Renal cortical epithelial cell (primary cell): ENCODE measurements around the gene JAM3. TPM values are rescaled to one million over a fixed set of nuclear protein-coding genes. Genes with fewer than 3 reads are reported as not detected.

Source experiments
- DNase-seq: peaks from one replicate; pipeline ENCODE4 v3.0.0-alpha.2; 2011; ENCODE audit warnings: low read depth
- total RNA-seq: library from RNA; depleted of rRNA; stranded (reverse); fragments of >200 nt; gene quantifications from 2 replicates; pipeline ENCODE4 v1.2.3, GENCODE V29; 2014

Gene JAM3
- total RNA-seq, 1 donor from 2014 or later: 23.3 TPM

DNA sequence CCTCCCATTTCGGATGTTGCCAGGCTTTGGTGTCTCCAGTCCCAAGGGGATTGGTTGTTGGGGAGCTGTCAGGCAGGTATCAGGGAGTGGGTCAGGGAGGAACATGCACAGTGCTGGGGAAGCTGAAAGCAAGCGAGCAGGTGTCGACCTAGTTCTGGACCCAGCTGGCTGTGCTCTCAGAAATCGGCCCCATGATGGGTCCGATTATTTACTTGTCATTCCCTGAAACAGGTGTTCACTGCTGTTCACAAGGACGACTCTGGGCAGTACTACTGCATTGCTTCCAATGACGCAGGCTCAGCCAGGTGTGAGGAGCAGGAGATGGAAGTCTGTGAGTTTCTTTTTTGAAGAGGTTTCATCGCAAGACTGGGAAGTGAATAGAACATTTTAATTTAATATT, 76.8 kb downstream of the JAM3 start:
- DNase-seq: no peak

DNA sequence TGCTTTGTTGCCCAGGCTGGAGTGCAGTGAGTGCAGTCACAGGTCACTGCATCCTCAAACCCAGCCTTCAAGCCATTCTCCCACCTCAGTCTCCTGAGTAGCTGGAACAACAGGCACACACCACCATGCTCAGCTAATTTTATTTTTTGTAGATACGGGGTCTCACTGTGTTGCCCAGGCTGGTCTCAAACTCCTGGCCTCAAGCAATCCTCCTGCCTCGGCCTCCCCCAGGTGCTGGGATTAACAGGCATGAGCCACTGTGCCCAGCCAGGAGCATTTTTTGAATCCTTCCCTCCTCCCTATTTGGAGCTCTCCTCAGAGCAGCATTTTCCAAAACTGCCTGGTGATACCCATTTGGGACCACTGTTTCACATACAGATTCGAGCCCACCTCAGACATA, 77.7 kb downstream of the JAM3 start:
- no peak for DNase-seq

DNA sequence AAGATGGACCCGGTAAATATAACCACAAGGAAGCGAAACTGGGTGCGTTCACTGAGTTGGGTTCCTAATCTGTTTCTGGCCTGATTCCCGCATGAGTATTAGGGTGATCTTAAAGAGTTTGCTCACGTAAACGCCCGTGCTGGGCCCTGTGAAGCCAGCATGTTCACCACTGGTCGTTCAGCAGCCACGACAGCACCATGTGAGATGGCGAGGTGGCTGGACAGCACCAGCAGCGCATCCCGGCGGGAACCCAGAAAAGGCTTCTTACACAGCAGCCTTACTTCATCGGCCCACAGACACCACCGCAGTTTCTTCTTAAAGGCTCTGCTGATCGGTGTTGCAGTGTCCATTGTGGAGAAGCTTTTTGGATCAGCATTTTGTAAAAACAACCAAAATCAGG, 80.5 kb downstream of the JAM3 start:
- DNase-seq: no peak

DNA sequence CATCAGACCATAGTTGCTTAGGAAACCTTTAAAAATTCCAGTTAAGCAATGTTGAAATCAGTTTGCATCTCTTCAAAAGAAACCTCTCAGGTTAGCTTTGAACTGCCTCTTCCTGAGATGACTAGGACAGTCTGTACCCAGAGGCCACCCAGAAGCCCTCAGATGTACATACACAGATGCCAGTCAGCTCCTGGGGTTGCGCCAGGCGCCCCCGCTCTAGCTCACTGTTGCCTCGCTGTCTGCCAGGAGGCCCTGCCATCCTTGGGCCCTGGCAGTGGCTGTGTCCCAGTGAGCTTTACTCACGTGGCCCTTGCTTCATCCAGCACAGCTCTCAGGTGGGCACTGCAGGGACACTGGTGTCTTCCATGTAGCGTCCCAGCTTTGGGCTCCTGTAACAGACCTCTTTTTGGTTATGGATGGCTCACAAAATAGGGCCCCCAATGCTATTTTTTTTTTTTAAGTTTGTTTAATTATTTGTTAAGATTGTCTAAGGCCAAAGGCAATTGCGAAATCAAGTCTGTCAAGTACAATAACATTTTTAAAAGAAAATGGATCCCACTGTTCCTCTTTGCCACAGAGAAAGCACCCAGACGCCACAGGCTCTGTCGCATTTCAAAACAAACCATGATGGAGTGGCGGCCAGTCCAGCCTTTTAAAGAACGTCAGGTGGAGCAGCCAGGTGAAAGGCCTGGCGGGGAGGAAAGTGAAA, 81.5 kb downstream of the JAM3 start:
- DNase-seq: peak; percentile 15

DNA sequence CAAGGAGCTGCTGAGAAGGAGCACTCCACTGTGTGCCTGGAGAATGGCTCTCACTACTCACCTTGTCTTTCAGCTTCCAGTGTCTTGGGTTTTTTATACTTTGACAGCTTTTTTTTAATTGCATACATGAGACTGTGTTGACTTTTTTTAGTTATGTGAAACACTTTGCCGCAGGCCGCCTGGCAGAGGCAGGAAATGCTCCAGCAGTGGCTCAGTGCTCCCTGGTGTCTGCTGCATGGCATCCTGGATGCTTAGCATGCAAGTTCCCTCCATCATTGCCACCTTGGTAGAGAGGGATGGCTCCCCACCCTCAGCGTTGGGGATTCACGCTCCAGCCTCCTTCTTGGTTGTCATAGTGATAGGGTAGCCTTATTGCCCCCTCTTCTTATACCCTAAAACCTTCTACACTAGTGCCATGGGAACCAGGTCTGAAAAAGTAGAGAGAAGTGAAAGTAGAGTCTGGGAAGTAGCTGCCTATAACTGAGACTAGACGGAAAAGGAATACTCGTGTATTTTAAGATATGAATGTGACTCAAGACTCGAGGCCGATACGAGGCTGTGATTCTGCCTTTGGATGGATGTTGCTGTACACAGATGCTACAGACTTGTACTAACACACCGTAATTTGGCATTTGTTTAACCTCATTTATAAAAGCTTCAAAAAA, 82.3 kb downstream of the JAM3 start:
- DNase-seq: no peak

DNA sequence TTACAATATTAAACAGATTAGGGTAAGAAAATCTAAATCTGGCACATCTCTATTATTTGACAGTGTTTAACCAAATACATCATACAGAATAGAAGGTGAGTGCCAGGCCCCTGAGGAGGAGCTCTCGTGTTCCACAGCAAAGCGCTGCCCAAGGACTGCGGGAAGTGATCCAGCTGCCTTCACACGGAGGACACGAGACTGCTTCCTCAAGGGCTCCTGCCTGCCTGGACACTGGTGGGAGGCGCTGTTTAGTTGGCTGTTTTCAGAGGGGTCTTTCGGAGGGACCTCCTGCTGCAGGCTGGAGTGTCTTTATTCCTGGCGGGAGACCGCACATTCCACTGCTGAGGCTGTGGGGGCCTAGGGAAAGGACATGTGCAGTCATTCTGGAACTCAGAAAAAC, 83.8 kb downstream of the JAM3 start:
- DNase-seq: no peak

DNA sequence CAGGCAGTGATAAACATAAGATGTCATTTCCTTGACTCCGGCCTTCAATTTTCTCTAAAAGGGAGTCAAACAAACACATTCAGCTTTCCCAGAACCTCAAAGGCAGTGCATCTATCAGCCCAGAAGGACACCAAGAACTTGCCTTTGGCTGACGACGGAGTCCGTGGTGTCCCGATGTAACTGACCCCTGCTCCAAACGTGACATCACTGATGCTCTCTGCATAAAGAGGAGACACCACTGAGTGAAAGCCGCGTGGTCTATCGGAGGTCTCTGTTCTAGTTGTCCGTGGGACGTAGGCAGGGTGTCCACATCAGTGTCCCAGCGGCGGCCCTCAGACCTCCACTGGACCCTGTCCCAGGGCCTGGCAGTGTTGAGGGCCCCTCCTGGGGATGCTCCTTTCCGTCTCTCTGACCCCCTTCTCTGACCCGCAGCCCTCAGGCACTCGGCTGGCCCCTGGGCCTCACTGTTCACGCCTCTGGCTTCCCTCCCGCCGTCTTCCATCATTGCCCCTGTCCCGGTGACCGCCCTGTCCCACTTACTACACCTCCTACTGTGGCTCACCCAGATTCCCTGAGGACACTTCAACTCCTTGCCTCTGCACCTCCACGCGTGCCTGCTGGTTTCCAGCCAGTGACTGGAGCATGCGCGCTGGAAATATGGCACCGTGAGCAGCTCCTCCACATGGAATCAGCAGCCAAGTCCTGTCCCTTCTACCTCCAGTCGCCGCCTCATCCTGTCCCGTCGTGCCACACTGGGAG, 84.5 kb downstream of the JAM3 start:
- no peak for DNase-seq

DNA sequence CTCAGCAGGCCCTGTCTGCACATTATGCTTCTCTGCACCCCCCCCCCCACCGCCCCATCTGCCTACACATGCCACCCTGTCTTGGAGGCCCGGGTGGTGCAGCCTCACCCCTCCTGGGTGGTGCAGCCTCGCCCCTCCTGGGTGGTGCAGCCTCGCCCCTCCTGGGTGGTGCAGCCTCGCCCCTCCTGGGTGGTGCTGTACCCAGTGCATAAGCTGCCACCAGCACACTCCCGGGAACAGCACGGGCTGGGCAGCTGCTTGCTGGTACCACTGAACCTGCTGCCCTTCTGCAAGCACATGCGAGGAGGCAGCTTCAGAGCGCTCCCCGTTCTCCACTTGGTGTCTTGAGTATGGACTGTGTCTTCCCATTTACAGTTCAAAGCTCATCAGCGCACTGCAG, 85.6 kb downstream of the JAM3 start:
- DNase-seq: no peak

DNA sequence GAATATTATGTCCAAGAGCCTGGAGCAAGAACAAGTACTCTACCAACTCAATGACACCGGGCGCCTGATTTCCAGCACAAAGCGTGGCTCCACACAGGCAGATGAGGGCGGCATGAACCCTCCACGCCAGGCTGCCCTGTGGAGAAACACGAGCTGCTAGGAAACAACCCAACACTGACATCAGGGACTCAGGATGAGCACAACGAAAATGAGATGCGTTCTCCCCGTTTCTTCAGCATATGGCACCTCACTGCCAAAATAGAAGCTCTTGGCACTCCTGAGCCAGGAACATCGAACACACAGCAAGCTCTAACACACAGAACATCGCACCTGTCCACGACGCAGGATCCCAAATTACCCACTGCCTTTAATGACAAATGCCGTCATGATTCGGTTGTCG, 86.6 kb downstream of the JAM3 start:
- no peak for DNase-seq

DNA sequence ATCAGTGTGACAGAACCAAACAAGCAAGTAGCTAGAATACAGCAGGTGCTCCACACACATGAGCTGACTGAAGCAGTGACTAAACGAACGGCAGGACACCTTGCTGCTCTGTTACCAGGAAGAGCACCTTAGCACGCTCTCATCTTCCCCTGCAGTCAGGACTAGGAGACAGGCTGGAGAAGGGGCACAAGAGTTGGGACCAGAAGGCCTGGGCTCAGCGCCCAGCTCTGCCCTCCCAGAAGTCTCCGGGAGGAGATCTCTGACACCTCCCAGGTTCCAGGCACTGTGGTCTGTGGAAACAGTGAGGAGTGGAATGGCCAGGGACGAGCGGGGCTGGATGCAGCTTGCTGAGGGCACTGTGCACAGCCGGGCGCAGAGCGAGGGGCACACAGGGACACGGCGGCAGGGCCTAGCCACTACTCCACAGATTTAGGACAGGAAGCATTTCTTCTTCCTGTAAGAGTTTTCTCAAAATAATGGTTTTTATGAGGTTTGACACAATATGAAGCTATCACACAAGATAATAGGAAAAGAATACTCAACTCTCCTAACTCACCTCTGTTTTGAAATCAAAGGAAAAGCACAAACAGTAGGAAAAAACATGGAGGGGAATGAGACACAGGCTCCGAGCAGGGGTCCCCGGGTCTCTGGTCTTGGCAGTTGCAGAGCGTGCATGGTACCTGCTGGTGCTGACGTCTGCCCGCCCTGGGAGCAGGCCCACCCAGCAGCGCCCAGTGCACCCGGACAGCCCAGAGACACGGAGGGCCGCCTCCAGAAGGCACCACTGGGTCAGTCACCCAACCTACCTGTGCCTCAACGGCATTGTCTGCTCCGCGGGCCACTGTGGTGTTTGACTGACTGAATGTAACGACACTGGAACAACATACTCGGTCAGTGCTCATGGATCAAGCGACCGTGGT, 87.3 kb downstream of the JAM3 start:
- DNase-seq: no peak

DNA sequence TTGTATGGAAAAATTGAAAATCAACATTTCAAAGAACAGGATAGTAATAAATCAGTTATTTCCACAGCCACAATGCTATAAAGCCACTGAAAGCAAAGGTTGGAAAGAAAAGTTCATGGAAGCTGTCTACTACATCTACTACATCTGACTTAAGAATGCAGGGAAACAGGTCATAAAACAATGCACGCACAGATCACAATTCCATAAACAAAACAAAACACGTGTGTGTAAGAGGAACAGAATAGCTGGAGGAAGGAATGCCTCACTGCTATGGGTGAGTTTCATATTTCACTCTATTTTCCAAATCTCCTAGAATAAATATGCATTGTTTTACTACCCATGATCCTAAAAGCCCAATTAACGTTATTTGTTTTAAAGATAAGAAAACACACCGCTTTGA, 88.6 kb downstream of the JAM3 start:
- no peak for DNase-seq

DNA sequence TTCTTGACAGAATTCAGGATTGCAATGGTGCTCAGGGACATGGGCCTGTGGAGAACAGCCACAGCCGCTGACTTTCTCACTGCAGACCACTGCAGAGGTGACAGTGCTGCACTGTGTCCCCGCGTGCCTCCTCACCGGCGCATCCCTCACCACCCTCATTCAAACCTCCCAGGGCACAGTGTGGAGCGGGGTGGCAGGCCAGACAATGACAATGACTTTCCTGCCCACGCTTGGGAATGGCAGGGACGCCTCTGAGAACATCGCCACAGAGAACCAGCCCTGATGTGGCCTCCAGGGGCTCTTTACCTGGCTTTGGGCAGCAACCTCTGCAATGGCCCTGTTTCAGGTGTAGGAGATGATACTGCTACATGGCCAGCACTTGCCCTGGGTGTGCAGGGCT, 89.2 kb downstream of the JAM3 start:
- DNase-seq: no peak

DNA sequence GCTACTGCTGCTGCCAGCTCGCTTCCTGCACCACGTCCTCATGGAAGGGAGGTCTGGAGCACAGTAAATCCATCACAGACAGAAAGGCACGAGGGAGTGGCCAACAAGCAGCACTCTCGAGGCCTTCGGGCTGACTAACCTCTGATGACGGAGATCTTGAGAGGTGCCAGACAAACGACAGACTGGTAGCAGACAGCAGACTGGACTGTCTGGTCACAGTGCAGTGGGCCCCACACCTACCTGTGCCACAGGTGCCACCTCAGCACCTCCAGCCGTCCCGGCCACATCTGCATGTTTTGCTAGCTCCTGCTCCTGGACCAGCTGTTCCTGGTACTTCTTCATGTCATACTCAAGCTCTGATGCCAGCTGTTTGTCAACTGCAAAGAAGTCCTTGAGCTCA, 90.8 kb downstream of the JAM3 start:
- DNase-seq: no peak

DNA sequence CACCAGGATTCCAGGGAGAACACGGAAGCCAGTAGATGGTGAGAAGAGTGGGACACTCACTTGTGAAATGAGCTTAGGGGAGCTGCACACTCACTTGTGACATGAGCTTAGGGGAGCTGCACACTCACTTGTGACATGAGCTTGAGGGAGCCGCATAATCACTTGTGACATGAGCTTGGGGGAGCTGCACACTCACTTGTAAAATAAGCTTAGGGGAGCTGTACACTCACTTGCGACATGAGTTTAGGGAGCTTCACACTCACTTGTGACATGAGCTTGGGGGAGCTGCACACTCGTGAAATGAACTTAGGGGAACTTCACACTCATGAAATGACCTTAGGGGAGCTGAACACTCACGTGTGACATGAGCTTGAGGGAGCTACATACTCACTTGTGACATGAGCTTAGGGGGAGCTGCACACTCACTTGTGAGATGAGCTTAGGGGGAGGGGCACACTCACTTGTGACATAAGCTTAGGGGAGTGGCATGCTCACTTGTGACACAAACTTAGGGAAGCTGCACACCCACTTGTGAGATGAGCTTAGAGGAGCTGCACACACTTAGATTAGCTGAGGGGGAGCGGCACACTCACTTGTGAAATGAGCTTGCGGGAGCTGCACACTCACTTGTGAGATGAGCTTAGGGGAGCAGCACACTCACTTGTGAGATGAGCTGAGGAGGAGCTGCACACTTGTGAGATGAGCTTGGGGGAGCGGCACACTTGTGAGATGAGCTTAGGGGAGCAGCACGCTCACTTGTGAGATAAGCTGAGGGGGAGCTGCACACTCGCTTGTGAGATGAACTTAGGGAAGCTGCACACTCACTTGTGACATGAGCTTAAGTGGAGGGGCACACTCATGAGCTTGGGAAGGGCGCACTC, 95.9 kb downstream of the JAM3 start:
- DNase-seq: no peak

DNA sequence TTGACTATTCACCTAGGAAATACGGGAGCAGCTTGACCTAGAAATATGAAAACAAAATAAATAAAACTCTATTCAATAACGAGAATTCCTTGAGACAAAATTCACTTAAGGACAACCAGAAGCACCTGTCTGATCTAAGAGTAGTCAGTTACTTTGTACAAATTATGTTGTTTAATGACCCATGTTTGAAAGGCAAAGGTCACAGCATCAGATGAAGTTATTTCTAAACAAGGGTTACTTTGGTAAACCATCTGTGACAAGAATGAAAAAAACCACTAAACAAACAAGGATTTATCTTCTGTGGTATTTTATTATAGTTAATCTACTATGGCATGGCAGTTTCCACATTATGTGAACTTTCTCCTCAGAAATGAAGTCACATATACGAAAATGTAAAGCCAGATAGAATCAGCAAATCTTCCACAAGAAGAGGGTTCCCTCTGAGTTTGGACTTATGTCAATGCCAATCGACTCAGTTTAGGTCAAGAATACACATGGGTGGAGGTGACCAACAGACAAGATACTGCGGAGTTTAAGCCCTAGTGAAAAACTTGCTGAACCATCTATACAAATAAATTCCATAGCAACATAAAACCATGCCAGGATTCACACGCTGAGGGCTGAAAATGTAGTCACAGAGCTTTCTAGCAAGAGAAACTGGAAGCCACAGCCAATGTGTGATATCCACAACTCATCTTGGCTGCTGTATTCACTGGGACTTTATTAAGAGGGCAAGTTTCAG, 101.5 kb downstream of the JAM3 start:
- peak; percentile 23 for DNase-seq

DNA sequence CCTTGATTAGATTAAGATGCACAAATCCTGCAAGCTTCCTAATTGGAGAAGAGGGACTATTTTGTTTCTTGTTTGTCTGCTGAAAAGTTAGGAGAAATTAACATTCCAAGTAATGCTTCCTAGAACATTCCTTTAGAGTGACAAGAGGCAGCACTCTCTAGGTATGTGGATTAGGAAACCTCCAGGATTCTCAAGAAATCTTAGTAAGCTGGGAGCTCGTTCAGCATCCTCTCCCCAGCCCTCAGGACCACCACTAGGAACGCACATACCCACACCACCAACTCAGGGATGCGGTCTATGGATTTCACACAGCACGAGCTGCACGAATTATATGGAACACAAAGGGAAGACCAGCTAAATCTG, 102.0 kb downstream of the JAM3 start:
- DNase-seq: peak; percentile 36

DNA sequence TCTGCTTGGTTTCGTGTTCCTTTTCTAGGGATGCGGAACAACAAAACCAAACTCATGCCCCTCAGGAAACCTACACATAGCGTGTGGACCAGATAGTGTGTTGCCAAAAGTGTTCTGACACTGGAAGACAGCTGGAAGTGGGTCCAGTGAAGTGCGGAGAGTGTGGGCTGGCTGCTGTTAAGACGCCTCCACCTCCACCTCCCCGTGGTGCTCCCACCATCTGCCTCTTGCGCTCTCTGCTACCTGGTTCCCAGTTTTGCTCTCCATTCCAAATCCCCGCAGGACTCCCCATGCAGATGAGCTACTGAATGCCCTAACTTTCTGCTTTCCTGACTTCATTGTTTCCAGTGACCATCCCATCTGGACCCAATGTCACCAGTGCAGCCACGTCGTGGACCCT, 103.1 kb downstream of the JAM3 start:
- no peak for DNase-seq

DNA sequence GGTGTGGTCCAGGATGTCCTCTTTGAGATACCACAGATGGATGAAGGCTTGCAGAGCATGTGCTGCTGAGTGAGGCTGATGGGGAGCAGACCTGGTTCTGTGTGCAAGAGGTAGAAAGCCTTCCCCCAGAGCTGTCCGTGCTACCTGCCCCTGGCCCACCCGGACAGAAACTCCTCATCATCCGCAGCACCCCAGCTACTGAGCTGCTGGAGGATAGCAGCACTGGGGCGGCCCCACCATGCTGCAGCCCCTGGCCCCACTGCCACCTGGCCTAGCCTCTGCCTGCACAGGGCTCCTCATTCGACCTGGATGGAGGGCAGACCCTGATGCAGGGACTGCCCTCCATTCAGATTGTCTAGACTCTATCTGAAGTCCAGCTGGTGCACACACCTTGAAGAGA, 104.4 kb downstream of the JAM3 start:
- no peak for DNase-seq

DNA sequence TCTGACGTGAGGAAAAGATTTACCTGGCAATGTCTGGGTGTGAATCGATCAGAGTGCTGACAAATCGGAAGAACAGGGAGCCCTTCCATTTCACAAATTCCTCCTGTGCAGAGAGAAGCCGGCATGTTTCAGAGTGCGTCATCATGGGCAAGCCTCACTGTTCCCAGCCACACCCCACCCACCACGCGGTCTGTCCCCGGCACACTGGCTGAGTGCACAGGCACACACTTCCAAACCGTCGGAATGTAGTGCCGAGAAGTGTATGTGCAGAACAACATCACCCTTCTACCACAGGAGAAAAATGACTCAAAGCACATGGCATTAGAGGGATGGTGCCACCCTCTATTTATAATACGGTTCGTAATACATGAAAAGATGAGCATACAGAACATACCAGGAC, 107.4 kb downstream of the JAM3 start:
- DNase-seq: no peak

DNA sequence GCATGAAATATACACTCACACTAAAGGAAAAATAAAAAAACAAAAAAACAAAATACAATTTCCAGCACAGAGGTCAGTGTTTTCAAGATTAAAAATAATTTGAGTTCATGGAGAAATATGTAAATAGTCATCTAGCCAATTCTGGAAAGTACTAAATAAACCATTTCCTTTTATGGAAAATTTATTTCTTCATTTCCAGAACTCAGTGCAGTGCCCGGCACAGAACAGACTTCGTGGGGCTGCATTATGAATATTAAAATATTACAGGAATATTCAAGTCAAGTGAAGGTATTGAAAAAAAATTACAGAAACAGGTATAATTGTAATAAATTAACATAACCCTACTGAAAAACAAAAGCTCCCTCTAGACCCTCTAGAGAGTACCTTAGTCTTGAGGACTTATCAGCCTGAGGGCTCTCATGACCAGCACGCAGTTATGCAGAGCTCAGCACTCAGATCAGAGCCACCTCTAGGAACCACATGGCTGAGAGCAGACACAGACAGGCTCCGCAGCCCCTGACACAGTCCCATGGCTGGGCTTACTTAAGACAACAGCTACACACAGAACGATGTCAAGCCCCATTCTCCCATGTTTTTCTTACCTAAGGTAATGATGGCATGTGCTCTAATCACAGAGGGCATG, 109.3 kb downstream of the JAM3 start:
- DNase-seq: no peak
